K562 (cell line): ENCODE results near the gene PRR14. TPM values are rescaled to one million over a fixed set of nuclear protein-coding genes. Genes with fewer than 3 reads are reported as not detected.

ENCODE experiments used
- BRCA1 ChIP-seq, 2 experiments: fragments of 450-650 bp in 1 of 2; sonication (generic) in 1 of 2; formaldehyde crosslinking in 1 of 2; IDR thresholded peaks; 2 replicates each; pipeline versions ENCODE4 v1.5.0 to v1.6.1; 2017 to 2020; ENCODE audit warnings: mild to moderate bottlenecking in 1 of 2, missing genetic modification reagents in 1 of 2
- CREM ChIP-seq: IDR thresholded peaks from 2 replicates; pipeline ENCODE4 v1.6.1; 2014; ENCODE audit warnings: antibody characterized with exemption, low read depth
- EP300 ChIP-seq: IDR thresholded peaks from 2 replicates; pipeline ENCODE4 v1.6.1; 2012; ENCODE audit warnings: low read length, improper control_type of control experiment
- ETS2 ChIP-seq: IDR thresholded peaks from 2 replicates; pipeline ENCODE4 v1.6.1; 2016; ENCODE audit warnings: borderline replicate concordance, missing genetic modification characterization, mild to moderate bottlenecking, moderate library complexity, missing compliant biosample characterization; ENCODE audit not compliant: poor library complexity, severe bottlenecking
- ETV1 ChIP-seq: fragments of 450-650 bp; conservative IDR thresholded peaks from 2 replicates; pipeline ENCODE4 v1.6.1; 2016; ENCODE audit warnings: missing genetic modification characterization, control low read depth, low read depth, missing compliant biosample characterization
- EWSR1 ChIP-seq: fragments of 450-650 bp; IDR thresholded peaks from 2 replicates; pipeline ENCODE4 v1.6.1; 2018; ENCODE audit warnings: borderline replicate concordance, mild to moderate bottlenecking, low read depth, moderate library complexity; ENCODE audit not compliant: partially characterized antibody
- HIVEP1 ChIP-seq: fragments of 250-450 bp; sonication (Bioruptor Pico); IDR thresholded peaks from 2 replicates; pipeline ENCODE4 v1.4.0; 2020; ENCODE audit warnings: mild to moderate bottlenecking
- HLTF ChIP-seq: fragments of 450-650 bp; IDR thresholded peaks from 2 replicates; pipeline ENCODE4 v1.6.1; 2016
- MYNN ChIP-seq, 2 experiments: sonication (generic); formaldehyde crosslinking in 1 of 2; IDR thresholded peaks; 2 replicates each; pipeline versions ENCODE4 v1.5.0 to v1.6.1; 2016 to 2020; ENCODE audit warnings: antibody characterized with exemption in 1 of 2, missing genetic modification reagents in 1 of 2
- NELFE ChIP-seq: IDR thresholded peaks from 2 replicates; pipeline ENCODE4 v1.6.1; 2011; ENCODE audit warnings: mild to moderate bottlenecking; ENCODE audit not compliant: insufficient read depth, insufficient read length
- RFX5 ChIP-seq: IDR thresholded peaks from 2 replicates; pipeline ENCODE4 v1.6.1; 2011; ENCODE audit warnings: low read depth, mild to moderate bottlenecking, improper control_type of control experiment, low read length
- SAFB ChIP-seq: fragments of 200-400 bp; formaldehyde crosslinking; IDR thresholded peaks from 2 replicates; pipeline ENCODE4 v1.6.1; 2017; ENCODE audit warnings: low read depth, low read length, borderline replicate concordance
- ZNF644 ChIP-seq: fragments of 200-800 bp; sonication (Bioruptor generic); IDR thresholded peaks from 2 replicates; pipeline ENCODE4 v1.6.1; 2016; ENCODE audit warnings: low read depth, missing genetic modification characterization, missing compliant biosample characterization
- polyA plus RNA-seq, 8 experiments: library from polyadenylated mRNA; depleted of rRNA in 4 of 8; stranded (reverse) in 5 of 8; unstranded in 3 of 8; fragments of >200 nt; fragmentation: Nextera tagmentation in 2 of 8; fragmentation: Illumina TruSeq in 1 of 8; extraction: Ambion mirVana in 2 of 8; extraction: Trizol in 1 of 8; gene quantifications; 2 replicates each; pipeline versions ENCODE4 v1.2.1 to v1.2.3, GENCODE V29; 2011 to 2014; ENCODE audit warnings: inconsistent platforms in 1 of 8, missing spikeins in 1 of 8
- total RNA-seq, 7 experiments: library from RNA; depleted of rRNA in 6 of 7; stranded (reverse); fragments of >200 nt in 6 of 7; fragmentation: Illumina TruSeq in 2 of 7; extraction: Trizol in 2 of 7; gene quantifications; 2 replicates each; pipeline versions ENCODE4 v1.2.1 to v1.2.3, GENCODE V29; 2011 to 2021; ENCODE audit warnings: low replicate concordance in 1 of 7
- TF ChIP-seq, protein P1 (sequence below): fragments of 250-450 bp; sonication (Bioruptor Pico); IDR thresholded peaks from 2 replicates; pipeline ENCODE4 v1.5.0; 2022; ENCODE audit warnings: mild to moderate bottlenecking
- TF ChIP-seq, protein P2 (sequence below): sonication (generic); formaldehyde crosslinking; IDR thresholded peaks from 2 replicates; pipeline ENCODE4 v1.8.1; 2023; ENCODE audit warnings: mild to moderate bottlenecking, missing genetic modification reagents
- TF ChIP-seq, protein P3 (sequence below): fragments of 250-450 bp; sonication (Bioruptor Pico); IDR thresholded peaks from 2 replicates; pipeline ENCODE4 v1.4.0; 2020; ENCODE audit warnings: mild to moderate bottlenecking
- TF ChIP-seq, protein P4 (sequence below): sonication (generic); formaldehyde crosslinking; IDR thresholded peaks from 2 replicates; pipeline ENCODE4 v1.8.1; 2023; ENCODE audit warnings: mild to moderate bottlenecking, missing genetic modification reagents, moderate library complexity
- TF ChIP-seq, protein P5 (sequence below): fragments of 250-450 bp; sonication (Bioruptor Pico); IDR thresholded peaks from 2 replicates; pipeline ENCODE4 v1.8.0; 2022; ENCODE audit warnings: inconsistent platforms, mild to moderate bottlenecking, moderate library complexity, borderline replicate concordance

Gene PRR14
- total and polyA plus RNA-seq, 9 of the 15 experiments (the other 6 are each of a cell fraction or from before 2014, with no cell fraction given) = 2.2 to 63.1 (median 11.5) TPM

DNA sequence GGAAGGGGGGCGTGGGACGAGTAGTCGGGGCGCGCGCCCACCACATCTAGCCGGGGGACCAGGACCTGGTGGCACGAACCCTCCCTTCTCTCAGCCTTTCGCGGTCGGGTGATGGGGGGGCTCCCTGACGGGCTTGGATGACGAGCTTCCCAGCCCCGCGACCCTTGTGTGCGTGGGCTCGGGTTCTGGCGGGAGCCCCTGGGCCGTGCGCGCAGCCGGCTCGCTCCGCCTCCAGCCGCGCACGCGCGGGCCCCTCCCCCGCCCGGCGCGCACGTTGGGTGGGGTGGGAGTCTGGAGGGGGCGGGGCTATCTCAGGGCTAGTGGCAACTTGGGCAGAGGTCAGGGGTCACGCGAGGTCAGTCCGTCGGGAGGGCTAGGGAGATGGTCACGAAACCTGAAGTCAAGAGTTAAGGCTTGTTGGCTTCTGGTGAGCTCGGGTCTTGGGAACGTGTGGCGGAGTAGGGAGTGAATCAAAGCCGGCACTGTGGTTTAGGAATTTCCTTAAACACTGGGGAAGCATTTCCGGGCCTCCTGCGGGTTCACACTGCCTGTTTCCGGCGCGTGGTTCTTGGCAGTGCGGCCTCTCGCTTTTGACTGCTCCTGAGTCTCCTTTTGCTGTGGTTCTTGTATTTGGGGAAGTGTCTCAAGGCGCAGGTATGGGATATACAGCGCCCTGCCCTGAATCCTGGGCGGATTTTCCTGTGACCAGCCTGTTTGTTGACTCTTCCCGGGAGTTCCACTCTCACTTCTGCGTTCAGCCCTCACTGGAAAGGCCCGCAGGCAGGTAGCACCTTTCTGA lies 48.3 kb downstream of the PRR14 start, which contains the start of gene SRCAP (continued):
- TF ChIP-seq, protein P1, sequence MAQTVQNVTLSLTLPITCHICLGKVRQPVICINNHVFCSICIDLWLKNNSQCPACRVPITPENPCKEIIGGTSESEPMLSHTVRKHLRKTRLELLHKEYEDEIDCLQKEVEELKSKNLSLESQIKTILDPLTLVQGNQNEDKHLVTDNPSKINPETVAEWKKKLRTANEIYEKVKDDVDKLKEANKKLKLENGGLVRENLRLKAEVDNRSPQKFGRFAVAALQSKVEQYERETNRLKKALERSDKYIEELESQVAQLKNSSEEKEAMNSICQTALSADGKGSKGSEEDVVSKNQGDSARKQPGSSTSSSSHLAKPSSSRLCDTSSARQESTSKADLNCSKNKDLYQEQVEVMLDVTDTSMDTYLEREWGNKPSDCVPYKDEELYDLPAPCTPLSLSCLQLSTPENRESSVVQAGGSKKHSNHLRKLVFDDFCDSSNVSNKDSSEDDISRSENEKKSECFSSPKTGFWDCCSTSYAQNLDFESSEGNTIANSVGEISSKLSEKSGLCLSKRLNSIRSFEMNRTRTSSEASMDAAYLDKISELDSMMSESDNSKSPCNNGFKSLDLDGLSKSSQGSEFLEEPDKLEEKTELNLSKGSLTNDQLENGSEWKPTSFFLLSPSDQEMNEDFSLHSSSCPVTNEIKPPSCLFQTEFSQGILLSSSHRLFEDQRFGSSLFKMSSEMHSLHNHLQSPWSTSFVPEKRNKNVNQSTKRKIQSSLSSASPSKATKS (CRISPR knock-in tag) = no peak
- TF ChIP-seq RFX5 (0 out of 2 replicates have a peak, but pooled peaks have one; percentile 40), ETS2 (tag) (no peak), ZNF644 (tag) (no peak), CREM (peak; percentile 3; the same call in 1 of the 2 replicates), SAFB (peak; percentile 30; the same call in 1 of the 2 replicates), ETV1 (tag) (peak; percentile 70), EP300 (no peak), BRCA1 (IDR thresholded peaks at IDR 0.05) (no peak), BRCA1 (CRISPR knock-in tag; IDR thresholded peaks at IDR 0.05) (peak; percentile 30; the same call in 1 of the 2 replicates), HIVEP1 (CRISPR knock-in tag) (no peak), EWSR1 (no peak), HLTF (peak; percentile 64), MYNN (IDR thresholded peaks at IDR 0.05) (no peak), MYNN (CRISPR knock-in tag; IDR thresholded peaks at IDR 0.05) (no peak), NELFE (no peak)
- TF ChIP-seq, protein P2, sequence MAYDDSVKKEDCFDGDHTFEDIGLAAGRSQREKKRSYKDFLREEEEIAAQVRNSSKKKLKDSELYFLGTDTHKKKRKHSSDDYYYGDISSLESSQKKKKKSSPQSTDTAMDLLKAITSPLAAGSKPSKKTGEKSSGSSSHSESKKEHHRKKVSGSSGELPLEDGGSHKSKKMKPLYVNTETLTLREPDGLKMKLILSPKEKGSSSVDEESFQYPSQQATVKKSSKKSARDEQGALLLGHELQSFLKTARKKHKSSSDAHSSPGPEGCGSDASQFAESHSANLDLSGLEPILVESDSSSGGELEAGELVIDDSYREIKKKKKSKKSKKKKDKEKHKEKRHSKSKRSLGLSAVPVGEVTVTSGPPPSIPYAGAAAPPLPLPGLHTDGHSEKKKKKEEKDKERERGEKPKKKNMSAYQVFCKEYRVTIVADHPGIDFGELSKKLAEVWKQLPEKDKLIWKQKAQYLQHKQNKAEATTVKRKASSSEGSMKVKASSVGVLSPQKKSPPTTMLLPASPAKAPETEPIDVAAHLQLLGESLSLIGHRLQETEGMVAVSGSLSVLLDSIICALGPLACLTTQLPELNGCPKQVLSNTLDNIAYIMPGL (CRISPR knock-in tag) = peak; percentile 70; the same call in 1 of the 2 replicates
- TF ChIP-seq, protein P3, sequence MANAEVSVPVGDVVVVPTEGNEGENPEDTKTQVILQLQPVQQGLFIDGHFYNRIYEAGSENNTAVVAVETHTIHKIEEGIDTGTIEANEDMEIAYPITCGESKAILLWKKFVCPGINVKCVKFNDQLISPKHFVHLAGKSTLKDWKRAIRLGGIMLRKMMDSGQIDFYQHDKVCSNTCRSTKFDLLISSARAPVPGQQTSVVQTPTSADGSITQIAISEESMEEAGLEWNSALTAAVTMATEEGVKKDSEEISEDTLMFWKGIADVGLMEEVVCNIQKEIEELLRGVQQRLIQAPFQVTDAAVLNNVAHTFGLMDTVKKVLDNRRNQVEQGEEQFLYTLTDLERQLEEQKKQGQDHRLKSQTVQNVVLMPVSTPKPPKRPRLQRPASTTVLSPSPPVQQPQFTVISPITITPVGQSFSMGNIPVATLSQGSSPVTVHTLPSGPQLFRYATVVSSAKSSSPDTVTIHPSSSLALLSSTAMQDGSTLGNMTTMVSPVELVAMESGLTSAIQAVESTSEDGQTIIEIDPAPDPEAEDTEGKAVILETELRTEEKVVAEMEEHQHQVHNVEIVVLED (CRISPR knock-in tag) = peak; percentile 83
- TF ChIP-seq, protein P4, sequence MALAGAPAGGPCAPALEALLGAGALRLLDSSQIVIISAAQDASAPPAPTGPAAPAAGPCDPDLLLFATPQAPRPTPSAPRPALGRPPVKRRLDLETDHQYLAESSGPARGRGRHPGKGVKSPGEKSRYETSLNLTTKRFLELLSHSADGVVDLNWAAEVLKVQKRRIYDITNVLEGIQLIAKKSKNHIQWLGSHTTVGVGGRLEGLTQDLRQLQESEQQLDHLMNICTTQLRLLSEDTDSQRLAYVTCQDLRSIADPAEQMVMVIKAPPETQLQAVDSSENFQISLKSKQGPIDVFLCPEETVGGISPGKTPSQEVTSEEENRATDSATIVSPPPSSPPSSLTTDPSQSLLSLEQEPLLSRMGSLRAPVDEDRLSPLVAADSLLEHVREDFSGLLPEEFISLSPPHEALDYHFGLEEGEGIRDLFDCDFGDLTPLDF (CRISPR knock-in tag) = peak; percentile 43; the same call in 1 of the 2 replicates
- TF ChIP-seq, protein P5, sequence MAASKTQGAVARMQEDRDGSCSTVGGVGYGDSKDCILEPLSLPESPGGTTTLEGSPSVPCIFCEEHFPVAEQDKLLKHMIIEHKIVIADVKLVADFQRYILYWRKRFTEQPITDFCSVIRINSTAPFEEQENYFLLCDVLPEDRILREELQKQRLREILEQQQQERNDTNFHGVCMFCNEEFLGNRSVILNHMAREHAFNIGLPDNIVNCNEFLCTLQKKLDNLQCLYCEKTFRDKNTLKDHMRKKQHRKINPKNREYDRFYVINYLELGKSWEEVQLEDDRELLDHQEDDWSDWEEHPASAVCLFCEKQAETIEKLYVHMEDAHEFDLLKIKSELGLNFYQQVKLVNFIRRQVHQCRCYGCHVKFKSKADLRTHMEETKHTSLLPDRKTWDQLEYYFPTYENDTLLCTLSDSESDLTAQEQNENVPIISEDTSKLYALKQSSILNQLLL = no peak
